Activated CD8-positive, alpha-beta memory T cell treated with anti-CD3 and anti-CD28 coated beads, Interleukin-2, amount 50 U/mL, for 48 hours (primary cell): Measurements from ENCODE around the gene FRY.
"Not testable (repeated sequence)": the region's sequence is repeated elsewhere in the genome, so short reads cannot be mapped to it uniquely, and the experiment has no call there.

Source experiments
- DNase-seq: peaks from one replicate; pipeline ENCODE4 v3.0.0-alpha.2; 2020

Gene FRY

GRCh38 chr13:32044446-32044845, 12.9 kb downstream of the FRY start:
- no peak for DNase-seq

- no peak for DNase-seq
Observed at GRCh38 chr13:32045537-32045936, 14.0 kb downstream of the FRY start.

- no peak for DNase-seq
Observed at GRCh38 chr13:32045982-32046785, 14.6 kb downstream of the FRY start.

- no peak for DNase-seq
Observed at GRCh38 chr13:32047088-32047487, 15.5 kb downstream of the FRY start.

GRCh38 chr13:32047793-32048192, 16.2 kb downstream of the FRY start:
- no peak for DNase-seq

DNA sequence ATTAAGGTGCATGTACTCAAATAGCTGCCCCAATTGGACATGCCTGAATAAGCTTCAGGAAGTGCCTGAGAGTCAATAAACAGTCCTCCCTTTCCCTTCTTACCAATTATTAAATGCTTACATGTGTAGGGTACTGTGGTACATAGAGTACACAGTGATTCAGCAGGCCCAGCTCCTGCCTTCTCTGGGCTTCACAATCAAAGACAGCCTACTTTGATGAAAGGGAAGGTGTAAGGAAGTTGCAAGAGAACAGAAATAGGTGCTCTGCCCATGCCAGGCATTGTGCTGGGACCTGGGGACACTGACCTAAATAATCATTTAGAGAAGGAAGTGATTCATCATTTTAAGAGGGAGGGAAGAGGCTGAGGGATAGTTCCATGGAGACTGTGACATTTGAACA, 17.2 kb downstream of the FRY start:
- no peak for DNase-seq

GRCh38 chr13:32051156-32051555, 19.6 kb downstream of the FRY start:
- DNase-seq = no peak

GRCh38 chr13:32056316-32056715, 24.7 kb downstream of the FRY start:
- no peak for DNase-seq

GRCh38 chr13:32057325-32057724, 25.8 kb downstream of the FRY start:
- not testable (repeated sequence) for DNase-seq

DNA sequence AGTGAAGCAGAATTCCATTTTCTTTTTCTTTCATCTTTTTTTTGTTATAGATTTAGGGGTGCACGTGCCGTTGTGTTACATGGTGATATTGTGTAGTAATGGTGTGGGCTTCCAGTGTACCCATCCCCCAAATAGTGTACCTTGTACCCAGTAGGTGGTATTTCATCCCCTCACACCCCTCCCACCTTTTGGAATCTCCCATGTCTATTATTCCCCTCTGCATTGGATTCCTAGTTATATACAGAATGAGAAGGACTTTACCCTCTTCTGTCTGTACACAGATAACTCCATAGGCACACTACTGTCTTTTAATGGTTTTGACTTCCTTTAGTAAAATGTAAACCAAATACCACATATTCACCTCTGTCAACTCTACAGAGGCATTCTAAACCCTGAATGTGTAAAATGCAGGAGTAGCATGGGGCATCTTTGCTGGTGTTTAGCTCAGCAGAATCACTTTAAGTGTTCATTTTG, 28.0 kb downstream of the FRY start:
- DNase-seq = no peak

DNA sequence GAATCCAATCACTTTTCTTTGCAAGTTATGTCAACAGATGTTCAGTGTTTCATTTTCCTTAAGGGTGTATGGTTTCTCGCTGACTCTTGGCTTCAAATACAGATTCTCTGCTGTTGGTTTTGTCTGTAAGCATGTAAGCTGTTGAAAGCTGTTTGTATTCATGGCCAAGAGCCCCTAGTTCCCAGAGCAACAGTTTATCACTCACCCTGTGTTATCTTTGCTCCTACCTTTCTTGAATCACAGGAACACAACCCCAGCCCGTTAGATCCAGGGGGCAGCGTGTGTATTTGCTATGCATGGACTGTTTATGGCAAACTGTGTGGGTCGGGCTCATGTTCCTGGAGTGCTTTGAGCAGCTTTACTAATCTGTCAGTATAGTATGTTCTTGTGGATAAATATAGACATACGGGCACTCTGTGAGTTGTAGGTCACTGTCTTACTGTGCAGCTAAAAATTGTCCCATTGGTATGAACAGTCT, 28.9 kb downstream of the FRY start:
- DNase-seq = no peak

DNA sequence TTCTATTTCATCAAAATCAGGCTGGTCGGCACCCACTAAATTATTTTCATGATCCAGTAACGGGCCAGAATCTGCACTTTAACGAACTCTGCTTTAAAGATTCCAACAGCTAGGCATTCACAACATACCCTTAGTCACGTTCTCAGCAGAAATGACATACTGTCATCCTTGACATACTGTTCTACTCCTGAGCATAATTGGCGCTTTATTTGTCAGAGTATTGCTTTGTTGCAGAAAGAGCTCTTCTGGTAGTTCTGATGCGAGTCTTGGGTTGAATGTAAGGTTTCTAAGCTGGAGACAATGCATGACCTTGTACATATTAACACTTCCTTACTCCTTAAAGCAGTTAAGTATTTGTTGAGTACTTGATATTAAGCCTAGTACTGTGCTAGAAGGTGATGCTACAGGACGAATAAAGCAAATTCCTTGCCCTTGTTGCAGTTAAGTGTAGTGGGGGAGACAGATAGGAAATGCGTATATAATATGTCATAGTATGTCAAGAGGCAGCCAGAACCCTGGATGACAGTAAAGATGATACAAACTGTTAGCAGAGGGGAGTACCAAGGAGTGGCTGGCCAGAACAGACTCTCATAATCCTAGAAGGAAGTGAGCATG, 32.2 kb downstream of the FRY start:
- no peak for DNase-seq

DNA sequence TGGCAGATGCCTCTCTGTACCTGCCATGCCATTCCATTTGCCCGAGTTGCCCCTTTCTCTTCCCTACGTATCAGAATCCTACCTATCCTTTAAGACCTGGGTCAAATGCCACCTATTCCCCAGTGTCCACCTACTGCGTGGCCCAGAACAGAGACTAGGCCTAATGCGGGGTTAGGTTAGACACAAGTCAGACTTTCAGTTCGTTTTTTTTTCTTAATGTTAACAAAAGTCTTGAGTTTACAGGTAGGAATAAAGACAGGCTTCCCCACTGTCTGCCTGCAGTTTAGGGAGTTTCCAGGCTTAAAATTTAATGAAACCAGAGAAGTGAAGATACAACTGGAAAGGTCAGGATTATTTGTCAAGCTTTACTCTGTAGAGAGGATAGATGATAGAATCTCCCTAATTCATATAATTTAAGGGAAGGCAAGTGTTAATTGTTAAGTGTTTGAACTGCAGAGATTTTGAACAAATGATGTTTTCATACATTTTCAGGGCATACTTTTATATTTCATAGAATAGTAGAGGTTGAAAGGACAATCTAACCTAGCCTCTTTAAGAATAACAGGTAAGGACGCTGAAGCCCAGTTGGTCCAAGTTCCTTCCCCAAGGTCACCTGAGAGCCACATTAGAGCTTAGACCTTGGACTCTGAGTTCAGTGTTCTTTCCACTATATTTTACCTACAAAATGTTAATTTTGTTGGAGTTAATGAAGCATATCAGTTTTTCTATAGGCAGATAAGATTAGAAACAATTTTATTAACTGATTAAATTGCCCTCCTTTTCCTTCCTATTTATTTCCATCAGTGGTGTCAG, 35.8 kb downstream of the FRY start:
- DNase-seq = no peak

GRCh38 chr13:32068255-32068654, 36.7 kb downstream of the FRY start:
- DNase-seq = no peak

- no peak for DNase-seq
Observed at GRCh38 chr13:32073180-32073864, 41.7 kb downstream of the FRY start.

DNA sequence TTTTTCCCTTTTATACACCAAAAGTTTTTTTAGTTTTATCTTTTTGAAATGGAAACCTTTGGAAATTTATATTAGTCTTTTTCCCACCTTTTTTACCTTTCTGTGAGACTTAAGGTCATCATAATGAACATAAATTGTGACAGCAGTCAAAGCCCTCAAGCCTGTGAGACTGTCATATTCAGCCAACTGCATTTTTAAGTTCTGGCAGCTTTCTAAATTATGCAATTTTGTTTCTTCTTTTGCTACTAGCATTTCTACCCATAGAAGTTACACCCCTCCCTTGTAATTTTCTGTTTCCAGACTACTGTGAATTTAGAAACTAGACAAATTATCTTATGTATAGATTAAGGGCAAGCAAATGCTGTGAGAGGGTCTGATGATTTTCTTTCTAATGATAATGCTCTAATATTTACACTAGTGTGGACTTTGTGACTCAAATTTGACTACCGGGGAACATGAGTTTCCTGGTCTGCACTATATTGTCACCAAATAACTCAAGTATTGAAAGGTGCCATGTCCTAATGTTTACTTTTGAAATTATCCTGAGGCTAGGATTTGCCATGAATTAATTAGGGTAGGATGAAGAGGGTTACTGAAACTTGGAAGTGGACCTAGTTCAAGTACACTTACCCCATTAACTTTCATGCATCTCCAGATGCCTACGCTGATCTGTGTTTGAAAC, 43.7 kb downstream of the FRY start:
- no peak for DNase-seq

DNA sequence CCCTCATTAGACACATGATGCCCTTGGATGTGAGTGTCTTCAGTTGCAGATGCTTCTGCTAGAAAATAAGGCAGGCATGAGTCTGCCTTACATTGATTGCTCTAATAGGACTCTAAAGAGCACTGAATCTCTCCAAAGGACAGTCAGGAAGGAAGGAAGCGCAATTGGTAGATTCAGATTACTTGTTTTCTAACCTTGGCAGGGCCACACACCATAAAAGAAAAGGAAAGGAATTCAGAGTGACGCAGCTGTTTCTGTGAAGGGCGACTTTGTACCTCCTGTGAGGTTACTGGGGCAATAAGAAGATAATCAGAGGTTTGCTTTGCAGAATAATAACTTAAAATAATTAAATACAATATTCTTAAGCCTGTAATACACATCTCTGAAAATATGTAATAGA, 48.0 kb downstream of the FRY start:
- DNase-seq = no peak

GRCh38 chr13:32080328-32080744, 48.8 kb downstream of the FRY start:
- DNase-seq = no peak

GRCh38 chr13:32081591-32081990, 50.0 kb downstream of the FRY start:
- no peak for DNase-seq

GRCh38 chr13:32086366-32086765, 54.8 kb downstream of the FRY start:
- DNase-seq = no peak

DNA sequence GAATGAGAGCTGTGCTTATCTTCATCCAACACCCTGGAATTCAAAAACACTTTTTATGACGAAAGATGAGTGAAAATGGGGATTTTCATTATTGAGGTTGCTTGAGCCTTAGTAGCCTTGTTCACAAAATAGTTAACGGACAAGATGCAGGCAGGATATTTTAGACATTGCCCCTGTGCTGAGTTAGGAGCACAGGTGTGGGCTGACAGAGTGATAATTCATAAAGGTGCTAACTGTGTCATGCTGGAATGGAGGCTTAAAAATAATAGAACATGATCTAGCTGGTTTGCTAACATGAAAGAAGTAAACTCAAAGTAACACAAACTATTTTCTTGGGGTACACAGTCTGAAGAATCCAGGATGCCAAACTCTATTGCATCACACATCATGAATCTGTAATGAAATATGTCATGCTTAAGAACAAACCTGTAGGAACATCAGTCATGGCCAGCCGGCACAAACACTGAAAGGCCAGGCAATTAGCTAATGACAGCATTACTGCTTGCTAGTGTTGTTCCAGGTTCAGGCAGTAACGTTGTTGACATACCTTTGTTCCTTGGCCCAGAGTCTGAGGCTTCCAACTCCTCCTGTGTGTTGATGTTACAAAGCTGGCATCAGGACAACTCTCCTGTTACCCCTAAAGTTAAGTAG, 55.3 kb downstream of the FRY start:
- no peak for DNase-seq
